ENCODE results near the gene ALX1.

Gene ALX1

GRCh38 chr12:85280165-85280983 is at the start of gene ALX1:
ALX1 (plus strand) TSS chr12:85280220; CDS start chr12:85280262, 42 bp downstream.
- DNase-seq = no peak

DNA sequence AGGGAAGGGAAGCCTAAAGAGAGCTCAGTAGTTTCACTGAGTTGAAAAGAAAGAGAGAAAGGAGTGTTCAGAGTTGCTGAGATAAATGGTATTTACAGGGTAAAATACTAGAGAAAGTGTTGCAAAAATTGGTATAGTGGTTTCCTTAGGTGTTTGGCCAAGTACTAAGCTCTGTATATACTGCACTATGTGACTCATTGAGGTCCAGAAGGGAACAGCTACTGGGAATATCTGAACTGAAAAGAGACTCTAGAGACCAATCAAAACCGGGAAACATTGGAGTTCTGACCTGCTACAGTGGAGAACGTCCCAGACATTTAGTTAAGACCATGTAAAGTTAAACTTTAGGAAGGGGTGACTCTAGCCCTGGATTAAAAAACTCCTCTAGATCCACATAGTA is 42.7 kb upstream of the ALX1 start:
- no peak for DNase-seq

- no peak for DNase-seq
Observed at GRCh38 chr12:85244561-85244960, 35.5 kb upstream of the ALX1 start.

DNA sequence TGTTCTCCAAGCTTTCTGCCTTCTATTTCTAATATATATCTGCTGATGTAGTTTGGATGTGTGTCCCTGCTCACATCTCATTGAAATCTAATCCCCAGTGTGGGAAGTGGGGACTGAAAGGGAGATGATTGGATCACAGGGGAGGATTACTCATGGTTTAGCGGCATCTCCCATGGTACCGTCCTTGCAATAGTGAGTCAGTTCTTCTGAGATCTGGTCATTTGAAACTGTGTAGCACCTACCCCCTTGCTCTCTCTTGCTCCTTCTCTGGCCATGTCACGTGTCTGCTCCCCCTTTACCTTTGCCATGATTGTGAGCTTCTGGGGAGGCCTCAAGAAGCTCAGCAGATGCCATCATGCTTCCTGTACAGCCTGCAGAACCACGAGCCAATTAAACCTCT is 26.2 kb upstream of the ALX1 start:
- no peak for DNase-seq

DNA sequence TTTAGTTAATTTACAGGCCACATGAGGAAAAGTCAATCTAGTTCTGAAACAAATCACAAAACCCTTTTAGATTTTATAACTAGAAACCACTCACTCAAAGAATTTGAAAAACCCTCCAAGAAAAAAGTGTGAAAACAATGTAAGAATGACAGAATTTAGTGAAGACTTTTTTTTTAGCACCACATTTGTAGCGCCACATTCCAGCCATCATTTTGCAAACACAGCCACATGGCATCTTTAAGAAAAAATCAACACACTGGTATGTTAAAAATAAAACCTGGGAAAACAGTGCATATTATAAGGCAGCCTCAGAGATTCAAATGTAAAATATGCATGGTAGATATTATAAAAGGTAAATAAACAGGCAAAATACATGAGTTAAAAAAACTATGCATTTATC is 22.3 kb upstream of the ALX1 start:
- DNase-seq = no peak

- no peak for DNase-seq
Observed at GRCh38 chr12:85260447-85260846, 19.6 kb upstream of the ALX1 start.

GRCh38 chr12:85260896-85261295 is 19.1 kb upstream of the ALX1 start:
- DNase-seq = no peak

GRCh38 chr12:85266356-85266755 is 13.7 kb upstream of the ALX1 start:
- no peak for DNase-seq

DNA sequence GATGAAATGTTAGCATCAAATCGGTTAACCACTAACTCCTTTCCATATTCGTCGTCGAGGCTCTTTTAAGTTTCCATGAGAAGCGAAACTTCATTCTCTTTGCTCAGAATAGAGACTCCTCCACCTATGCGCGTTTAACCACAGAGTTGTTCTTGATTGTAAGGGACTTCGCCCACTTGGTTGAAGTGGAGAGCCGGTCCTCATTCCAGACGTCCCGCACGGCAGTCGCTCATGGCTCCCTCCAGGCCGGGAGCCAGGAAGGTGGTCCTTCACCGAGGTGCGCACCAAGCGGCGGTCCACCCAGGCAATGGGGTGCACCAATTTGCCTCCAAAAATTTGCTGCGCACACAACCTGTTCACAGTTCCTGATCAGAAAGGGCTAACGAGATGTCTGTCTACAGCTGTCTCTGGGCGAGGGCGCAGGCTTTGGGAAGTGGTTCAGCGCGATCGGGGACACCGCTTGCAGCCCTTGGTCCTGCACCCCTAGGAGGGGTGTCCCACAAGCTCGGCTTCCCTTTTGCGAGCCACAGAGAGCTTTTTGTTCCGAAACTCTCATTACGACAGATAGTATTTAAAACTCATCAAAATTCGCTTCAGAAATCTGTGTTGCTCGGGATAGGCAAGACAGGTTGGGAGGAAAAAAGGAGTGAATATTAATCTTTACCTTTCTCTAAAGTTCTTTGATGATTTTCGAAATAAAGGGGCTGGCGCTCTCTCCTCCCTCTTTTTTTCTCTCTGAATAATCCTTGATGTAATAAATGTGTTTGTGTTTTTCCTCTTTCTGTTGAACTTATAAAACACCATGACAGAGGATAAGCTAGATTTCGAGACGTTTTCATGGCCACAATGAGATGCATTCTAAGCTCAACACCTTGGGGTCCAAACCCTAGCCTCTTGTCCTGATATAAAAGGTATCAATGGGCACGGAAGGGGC is 6.4 kb upstream of the ALX1 start:
- DNase-seq = no peak

DNA sequence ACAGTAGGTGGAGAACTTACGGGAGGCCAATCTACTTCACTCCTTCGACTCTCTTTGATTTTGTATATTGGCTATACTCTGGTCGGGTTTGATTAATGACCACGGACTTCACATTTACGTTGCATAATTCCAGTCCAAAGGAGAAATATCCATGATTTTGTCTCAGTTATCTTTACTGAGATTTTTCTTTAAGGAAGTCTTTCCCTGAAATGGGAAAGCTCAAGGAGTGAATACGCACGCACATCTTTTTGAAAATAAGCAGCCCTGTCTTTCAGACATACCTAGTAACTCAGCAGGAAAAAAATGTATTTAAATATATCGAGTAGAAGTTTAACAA is 5.7 kb upstream of the ALX1 start:
- DNase-seq = no peak

DNA sequence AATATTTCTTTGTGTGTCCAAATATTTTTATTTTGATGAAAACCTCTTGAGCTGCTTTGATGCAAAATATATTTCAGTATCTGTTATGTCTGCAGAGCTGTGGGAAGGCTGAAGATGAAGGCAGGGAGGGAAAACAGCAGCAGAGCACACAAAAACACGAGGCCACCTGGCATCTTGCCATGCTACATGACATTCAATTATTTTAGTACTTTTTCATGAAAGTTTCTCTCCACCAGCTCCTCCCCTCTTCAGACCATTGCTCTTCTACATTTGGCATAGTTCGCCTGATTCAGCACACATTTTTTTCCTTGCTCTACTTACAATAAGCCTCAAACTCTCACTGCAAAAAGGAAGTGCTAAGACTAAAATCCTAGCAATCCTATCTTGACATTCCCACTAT is 4.6 kb upstream of the ALX1 start:
- no peak for DNase-seq

DNA sequence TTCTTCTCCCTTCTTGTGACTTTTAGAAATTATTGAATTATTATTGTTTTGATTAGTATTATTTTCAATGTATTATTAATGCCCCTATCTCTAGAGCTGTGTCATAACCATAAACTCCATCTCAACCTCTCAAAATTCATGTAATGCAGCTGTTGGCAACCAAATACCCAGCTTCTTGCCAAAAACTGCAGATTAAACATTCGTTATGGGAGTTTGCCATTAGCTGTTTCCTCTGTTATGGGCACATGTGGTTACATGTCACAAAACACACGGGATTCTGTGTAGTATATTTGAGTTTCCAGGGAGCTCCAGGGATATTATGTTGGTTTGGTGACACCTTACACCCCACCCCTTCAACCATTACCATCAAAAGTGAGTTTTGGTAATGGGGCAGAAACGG is 2.8 kb upstream of the ALX1 start:
- DNase-seq = no peak

- no peak for DNase-seq
Observed at GRCh38 chr12:85277900-85278597, 2.0 kb upstream of the ALX1 start.

- DNase-seq = no peak
Observed at GRCh38 chr12:85278598-85279448, 1.2 kb upstream of the ALX1 start.

GRCh38 chr12:85279449-85280164 is 413 bp upstream of the ALX1 start:
- DNase-seq = no peak

DNA sequence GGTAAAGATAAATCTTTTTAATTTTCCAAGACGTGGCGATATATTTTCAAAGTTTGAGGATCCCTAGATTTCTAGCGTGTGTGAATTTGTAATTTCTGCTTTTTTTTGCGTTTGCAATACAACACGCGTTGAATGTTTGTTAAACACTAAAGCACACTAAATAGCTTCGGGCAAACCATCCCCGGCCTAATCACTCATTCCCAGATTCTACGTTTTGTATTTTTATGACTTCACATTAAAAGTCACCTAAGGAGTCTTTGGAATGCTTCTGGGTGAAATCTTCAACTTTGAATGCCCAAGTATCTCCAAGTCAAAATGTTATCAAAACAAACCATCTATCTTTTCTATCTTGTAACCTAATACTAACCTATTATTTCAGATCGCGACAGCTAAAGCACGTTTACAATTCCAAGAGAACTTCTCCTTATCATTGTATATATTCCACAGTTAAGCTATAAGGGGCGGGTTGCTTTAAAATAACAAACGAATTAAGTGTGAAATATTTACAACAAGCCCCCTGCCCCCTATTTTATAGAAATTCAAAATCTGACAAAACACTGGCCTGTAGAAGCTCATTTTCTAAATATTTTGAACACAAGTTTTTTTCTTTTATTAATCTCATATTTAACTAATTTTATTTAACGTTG is 1.1 kb downstream of the ALX1 start:
- DNase-seq = no peak

DNA sequence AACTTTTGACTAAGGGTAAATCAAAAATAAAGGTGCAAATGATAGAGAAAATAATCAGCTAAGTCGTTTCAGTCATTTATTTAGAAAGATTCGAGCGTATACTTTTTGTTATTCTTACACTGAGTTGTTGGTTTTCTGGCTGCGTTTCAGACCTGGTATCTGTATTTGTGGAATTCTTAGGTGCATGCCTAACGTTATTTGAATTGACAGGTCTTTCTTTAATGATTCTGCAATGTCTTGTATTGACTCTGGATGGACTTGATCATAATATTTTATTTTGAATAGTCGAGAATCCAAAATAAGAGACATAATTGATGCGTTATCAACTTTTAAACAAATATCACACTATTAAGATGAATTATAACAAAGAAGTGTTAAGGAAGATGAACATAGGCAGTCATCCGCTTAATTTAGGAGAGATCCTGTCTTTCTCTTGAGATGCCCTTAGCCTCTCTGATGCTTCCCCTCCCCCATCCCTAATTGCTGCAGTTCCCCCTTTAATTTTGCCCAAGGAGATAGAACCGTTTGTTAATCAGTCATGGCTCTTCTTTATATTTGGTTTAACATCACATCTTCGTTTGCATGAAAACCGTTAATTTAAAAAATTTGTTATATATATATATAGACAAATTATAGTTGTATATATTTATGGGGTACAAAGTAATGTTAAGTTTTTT is 1.8 kb downstream of the ALX1 start:
- no peak for DNase-seq

DNA sequence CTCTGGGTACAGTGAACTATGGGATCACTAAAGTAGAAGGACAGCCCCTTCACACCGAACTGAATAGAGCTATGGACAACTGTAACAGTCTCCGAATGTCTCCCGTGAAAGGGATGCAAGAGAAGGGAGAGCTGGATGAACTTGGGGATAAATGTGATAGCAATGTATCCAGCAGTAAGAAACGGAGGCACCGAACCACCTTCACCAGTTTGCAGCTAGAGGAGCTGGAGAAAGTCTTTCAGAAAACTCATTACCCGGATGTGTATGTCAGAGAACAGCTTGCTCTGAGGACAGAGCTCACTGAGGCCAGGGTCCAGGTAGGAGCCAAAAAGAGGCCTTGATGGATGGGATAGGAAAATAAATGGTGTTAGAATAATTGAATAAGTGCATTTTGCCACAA is 3.5 kb downstream of the ALX1 start:
- no peak for DNase-seq

DNA sequence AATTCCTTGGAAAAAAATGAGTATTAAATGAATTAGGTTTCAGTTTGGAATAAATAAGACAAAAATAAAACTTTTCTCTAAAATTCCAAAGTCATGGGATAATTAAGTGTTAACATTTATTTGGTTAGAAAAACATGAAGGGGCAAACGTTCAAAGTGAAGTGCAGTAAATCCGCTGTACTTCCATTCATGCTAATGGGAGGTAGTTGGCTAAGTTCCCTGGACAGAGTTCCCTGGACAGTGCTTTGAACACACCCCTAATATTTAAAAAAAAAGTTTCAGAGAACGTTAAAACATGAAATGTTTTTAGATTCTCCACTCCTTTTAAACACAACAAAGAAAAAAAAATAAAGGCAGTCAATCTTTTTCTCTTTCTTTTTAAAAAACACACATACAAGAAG is 16.3 kb downstream of the ALX1 start:
- DNase-seq = no peak

GRCh38 chr12:85299053-85299452 is 19.0 kb downstream of the ALX1 start:
- no peak for DNase-seq

- no peak for DNase-seq
Observed at GRCh38 chr12:85301051-85301450, 21.0 kb downstream of the ALX1 start.
